Left lung (tissue), 10 donors: ENCODE data around the gene ACTG1. TPM values are rescaled to one million over a fixed set of nuclear protein-coding genes. Genes with fewer than 3 reads are reported as not detected.

Experiments used
- ATAC-seq: fragments of 200-7000 bp; cut with Tn5 transposase; one replicate; pipeline ENCODE4 v1.9.1; 2020; ENCODE audit warnings: moderate library complexity
- DNase-seq, 4 donors: peaks; one replicate each; pipeline ENCODE4 v3.0.0-alpha.2; 2013 to 2020
- H3K27ac ChIP-seq, 2 donors: fragments of 200-600 bp; sonication (generic) in 1 of 2; one replicate each; pipeline versions ENCODE4 v1.5.0 to v1.8.0; 2020 to 2021
- H3K27me3 ChIP-seq, 2 donors: fragments of 200-600 bp; sonication (generic) in 1 of 2; one replicate each; pipeline versions ENCODE4 v1.5.0 to v1.8.0; 2020 to 2021
- H3K36me3 ChIP-seq, 2 donors: fragments of 200-600 bp; sonication (generic) in 1 of 2; one replicate each; pipeline versions ENCODE4 v1.5.0 to v1.8.0; 2020 to 2021
- H3K4me1 ChIP-seq, 2 donors: fragments of 200-600 bp; one replicate each; pipeline ENCODE4 v1.8.0; 2021
- H3K4me3 ChIP-seq, 2 donors: fragments of 200-600 bp; sonication (generic) in 1 of 2; one replicate each; pipeline versions ENCODE4 v1.5.0 to v1.8.0; 2020 to 2021; ENCODE audit warnings: mild to moderate bottlenecking in 1 of 2
- H3K9me3 ChIP-seq, 2 donors: fragments of 200-600 bp; sonication (generic) in 1 of 2; one replicate each; pipeline versions ENCODE4 v1.5.0 to v1.8.0; 2020 to 2021
- intact Hi-C, 2 donors: fragments of 100-400 bp; cut with DNase I; formaldehyde crosslinking; loops; one replicate each; pipeline versions ENCODE4 v1.11.2 to v1.14.2; 2022
- polyA plus RNA-seq, 6 donors: library from polyadenylated mRNA; unstranded; fragments of 120-200 nt; gene quantifications; one replicate each; pipeline ENCODE4 v1.2.1, GENCODE V29; 2013; ENCODE audit not compliant: insufficient read length in 6 of 6
- total RNA-seq, 2 donors: library from RNA; stranded (reverse); fragmentation: NEBNext Ultra II Directional; extraction: Animal tissue kit (Norgen Biotek cat#: 25700); gene quantifications; one replicate each; pipeline ENCODE4 v1.2.1, GENCODE V29; 2021
- TF ChIP-seq, protein P1 (sequence below), 2 donors: fragments of 200-600 bp; sonication (generic) in 1 of 2; IDR thresholded peaks; one replicate each; pipeline versions ENCODE4 v1.5.0 to v1.8.0; 2021; ENCODE audit warnings: antibody characterized with exemption in 2 of 2
- donor health status: DM: no; HTN: yes; CAD: no.
- donor health status: DM: no; HTN: no; CAD: no.

ACTG1 gene
- total and polyA plus RNA-seq, 8 donors: 2,385 to 3,414 (median 2,872) TPM

DNA sequence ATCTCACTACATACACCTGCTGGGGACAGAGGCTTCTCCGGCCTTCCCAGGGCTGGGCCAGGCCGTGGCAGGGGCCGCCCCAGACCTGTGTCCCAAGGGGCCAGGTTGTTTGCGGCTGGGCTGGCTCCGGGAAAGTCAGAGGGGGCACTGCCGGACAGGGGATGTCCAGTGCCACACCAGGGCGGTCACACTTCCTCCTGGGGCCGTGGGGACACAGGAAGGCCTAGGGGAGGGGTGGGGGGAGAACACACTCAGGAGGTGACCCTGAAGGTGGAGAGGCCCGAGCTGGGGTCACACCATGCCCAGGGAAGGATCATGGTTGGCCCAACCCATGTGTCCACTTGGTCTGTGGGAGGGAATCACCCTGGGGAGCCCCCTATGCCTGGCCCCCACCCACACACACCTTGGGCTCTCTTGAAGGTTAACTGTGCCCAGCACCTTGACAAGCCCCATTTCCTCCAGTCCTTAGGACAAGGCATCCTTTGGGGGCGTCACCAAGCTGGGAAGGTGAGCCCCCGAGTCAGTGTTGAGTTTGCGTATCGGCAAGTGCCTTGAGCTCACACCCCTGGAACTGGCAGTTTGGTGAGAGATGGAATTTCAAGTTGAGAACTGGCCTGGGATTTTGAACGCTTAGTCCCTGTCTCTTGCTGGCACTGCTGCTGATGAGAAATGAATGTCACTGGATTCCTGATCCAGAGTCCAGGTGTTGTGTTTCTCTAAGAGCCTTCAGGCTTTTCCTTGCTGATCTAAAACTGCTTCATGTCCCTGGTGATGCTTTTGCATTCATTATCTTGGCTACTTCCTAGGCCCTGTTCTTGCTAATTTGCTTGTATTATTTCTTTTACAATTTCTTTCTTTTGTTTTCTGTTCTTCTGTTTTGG lies 7.7 kb upstream of the ACTG1 start:
- Histone ChIP-seq H3K27ac (peak overlapping the region in 1 of 2 donors; percentile 71), H3K9me3 (no peaks in the 10 kb centered on the region), H3K4me3 (peak overlapping the region; percentile 41 to 52), H3K27me3 (peaks cover 0 to 40% of the 10 kb centered on the region in 2 donors), H3K4me1 (peaks cover 15 to 50% of the 10 kb centered on the region in 2 donors), H3K36me3 (no peaks in the 10 kb centered on the region)
- intact Hi-C loops: no loop called here
- peak in 1 of 4 donors; percentile 79 for DNase-seq
- TF ChIP-seq, protein P1, sequence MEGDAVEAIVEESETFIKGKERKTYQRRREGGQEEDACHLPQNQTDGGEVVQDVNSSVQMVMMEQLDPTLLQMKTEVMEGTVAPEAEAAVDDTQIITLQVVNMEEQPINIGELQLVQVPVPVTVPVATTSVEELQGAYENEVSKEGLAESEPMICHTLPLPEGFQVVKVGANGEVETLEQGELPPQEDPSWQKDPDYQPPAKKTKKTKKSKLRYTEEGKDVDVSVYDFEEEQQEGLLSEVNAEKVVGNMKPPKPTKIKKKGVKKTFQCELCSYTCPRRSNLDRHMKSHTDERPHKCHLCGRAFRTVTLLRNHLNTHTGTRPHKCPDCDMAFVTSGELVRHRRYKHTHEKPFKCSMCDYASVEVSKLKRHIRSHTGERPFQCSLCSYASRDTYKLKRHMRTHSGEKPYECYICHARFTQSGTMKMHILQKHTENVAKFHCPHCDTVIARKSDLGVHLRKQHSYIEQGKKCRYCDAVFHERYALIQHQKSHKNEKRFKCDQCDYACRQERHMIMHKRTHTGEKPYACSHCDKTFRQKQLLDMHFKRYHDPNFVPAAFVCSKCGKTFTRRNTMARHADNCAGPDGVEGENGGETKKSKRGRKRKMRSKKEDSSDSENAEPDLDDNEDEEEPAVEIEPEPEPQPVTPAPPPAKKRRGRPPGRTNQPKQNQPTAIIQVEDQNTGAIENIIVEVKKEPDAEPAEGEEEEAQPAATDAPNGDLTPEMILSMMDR (IDR thresholded peaks at IDR 0.05): no peak
- ATAC-seq: no peak

DNA sequence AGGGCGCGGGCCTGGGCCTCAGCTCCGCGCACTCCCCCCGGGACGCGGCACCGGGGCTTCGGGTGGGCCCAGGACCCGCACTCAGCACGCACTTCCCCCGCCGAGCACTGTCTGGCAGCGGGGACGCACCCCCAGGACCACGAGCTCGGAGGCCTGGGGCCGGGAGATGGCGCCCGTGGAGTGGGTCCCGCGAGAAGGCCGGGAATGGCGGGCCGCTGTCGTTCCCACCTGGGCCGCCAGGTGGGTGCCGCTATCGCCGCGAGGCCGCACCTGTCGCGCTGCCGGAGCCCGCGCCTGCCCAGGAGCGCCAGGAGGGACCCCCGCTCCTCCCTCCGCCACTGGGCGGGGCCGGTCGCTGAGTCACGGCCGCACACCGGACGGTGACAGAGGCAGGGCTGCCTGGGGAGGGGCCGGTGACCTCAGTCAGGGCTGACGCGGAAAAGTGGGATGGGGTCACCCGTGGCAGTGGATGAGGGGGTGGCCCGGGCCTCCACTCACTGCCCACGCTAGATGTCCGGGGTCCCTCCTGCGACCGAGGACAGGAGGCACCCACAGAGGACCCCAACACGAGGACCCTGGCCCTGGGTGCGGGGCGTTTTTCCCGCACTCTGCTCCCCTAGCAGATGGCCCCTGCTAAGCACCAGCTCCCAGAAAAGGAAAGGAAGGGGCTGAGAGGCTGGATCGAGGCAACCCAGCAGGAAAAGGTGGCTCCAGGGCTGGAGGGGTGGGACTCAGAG lies 6.9 kb upstream of the ACTG1 start:
- H3K9me3 ChIP-seq: no peaks in the 10 kb centered on the region
- H3K36me3 ChIP-seq: no peaks in the 10 kb centered on the region
- ATAC-seq (peak; percentile 72), DNase-seq (peak in 3 of 4 donors; percentile 72 to 93 (median 73))
- TF ChIP-seq, protein P1 (IDR thresholded peaks at IDR 0.05): peak; percentile 32 to 52
- H3K4me1 ChIP-seq: peaks cover 15 to 50% of the 10 kb centered on the region in 2 donors
- peak overlapping the region; percentile 44 to 71 for H3K27ac ChIP-seq
- H3K27me3 ChIP-seq: peaks cover 0 to 34% of the 10 kb centered on the region in 2 donors
- intact Hi-C loops: no loop called here
- peak overlapping the region; percentile 41 to 52 for H3K4me3 ChIP-seq

GRCh38 chr17:81518785-81519283 lies 6.2 kb upstream of the ACTG1 start:
- DNase-seq (peak in 2 of 4 donors; percentile 69 to 94), ATAC-seq (peak; percentile 70)
- H3K27me3 ChIP-seq: peaks cover 0 to 28% of the 10 kb centered on the region in 2 donors
- no peaks in the 10 kb centered on the region for H3K36me3 ChIP-seq
- H3K9me3 ChIP-seq: no peaks in the 10 kb centered on the region
- intact Hi-C loops: no loop called here
- H3K4me1 ChIP-seq: peaks cover 15 to 55% of the 10 kb centered on the region in 2 donors
- H3K27ac ChIP-seq: peak overlapping the region; percentile 44 to 71
- H3K4me3 ChIP-seq: peak overlapping the region; percentile 41 to 52
- TF ChIP-seq, protein P1 (IDR thresholded peaks at IDR 0.05): no peak

GRCh38 chr17:81518113-81518784 lies 5.7 kb upstream of the ACTG1 start:
- Histone ChIP-seq H3K36me3 (no peaks in the 10 kb centered on the region), H3K27ac (peak overlapping the region; percentile 44 to 71), H3K9me3 (no peaks in the 10 kb centered on the region), H3K4me3 (peak overlapping the region; percentile 41 to 52), H3K4me1 (peaks cover 15 to 56% of the 10 kb centered on the region in 2 donors), H3K27me3 (peaks cover 0 to 22% of the 10 kb centered on the region in 2 donors)
- intact Hi-C loops: no loop called here
- peak; percentile 13 for ATAC-seq
- TF ChIP-seq, protein P1 (IDR thresholded peaks at IDR 0.05): no peak
- DNase-seq: peak in 1 of 4 donors; percentile 61
